Neural progenitor cell (in vitro differentiated cells): ENCODE data around the gene DNAH7. TPM values are rescaled to one million over a fixed set of nuclear protein-coding genes. Genes with fewer than 3 reads are reported as not detected.

ENCODE experiments used
- DNase-seq: peaks from one replicate; pipeline ENCODE4 v3.0.0-alpha.2; 2016; ENCODE audit warnings: low spot score
- H2AFZ ChIP-seq: fragments of 200-600 bp; sonication (generic); replicated peaks from 2 replicates; pipeline ENCODE4 v1.6.1; 2016; ENCODE audit warnings: antibody characterized with exemption
- H3F3A ChIP-seq: fragments of 200-600 bp; sonication (generic); 2 replicates; pipeline ENCODE4 v1.6.1; 2016; ENCODE audit warnings: antibody characterized with exemption, low read depth
- H3K27ac ChIP-seq: fragments of 200-600 bp; sonication (generic); 2 replicates; pipeline ENCODE4 v1.5.1; 2016; ENCODE audit warnings: mild to moderate bottlenecking
- H3K27me3 ChIP-seq: fragments of 200-600 bp; sonication (generic); 2 replicates; pipeline ENCODE4 v1.6.1; 2016; ENCODE audit warnings: mild to moderate bottlenecking, moderate library complexity
- H3K36me3 ChIP-seq: fragments of 200-600 bp; sonication (generic); 2 replicates; pipeline ENCODE4 v1.5.1; 2016
- H3K4me1 ChIP-seq: fragments of 200-600 bp; sonication (generic); 2 replicates; pipeline ENCODE4 v1.6.1; 2016; ENCODE audit warnings: mixed run types
- H3K4me2 ChIP-seq: fragments of 200-600 bp; sonication (generic); 2 replicates; pipeline ENCODE4 v1.6.1; 2016
- H3K4me3 ChIP-seq: fragments of 200-600 bp; sonication (generic); 2 replicates; pipeline ENCODE4 v1.5.1; 2016
- H3K79me2 ChIP-seq: fragments of 200-600 bp; sonication (generic); 2 replicates; pipeline ENCODE4 v1.6.1; 2016; ENCODE audit warnings: low read depth
- H3K9ac ChIP-seq: fragments of 200-600 bp; sonication (generic); 2 replicates; pipeline ENCODE4 v1.6.1; 2016
- H3K9me3 ChIP-seq: fragments of 200-600 bp; sonication (generic); 2 replicates; pipeline ENCODE4 v1.5.1; 2016; ENCODE audit warnings: low read depth
- H4K20me1 ChIP-seq: fragments of 200-600 bp; sonication (generic); 2 replicates; pipeline ENCODE4 v1.6.1; 2016; ENCODE audit warnings: low read depth
- H3K27ac Mint-ChIP-seq: 3 replicates; pipeline ENCODE4 v1.8.0; 2021; ENCODE audit warnings: mixed read lengths
- H3K27me3 Mint-ChIP-seq: 2 replicates; pipeline ENCODE4 v1.8.0; 2022; ENCODE audit warnings: low read depth, mild to moderate bottlenecking, inconsistent platforms, moderate library complexity, mixed read lengths; ENCODE audit not compliant: insufficient read depth
- H3K36me3 Mint-ChIP-seq: 3 replicates; pipeline ENCODE4 v1.8.0; 2021; ENCODE audit warnings: mixed read lengths
- H3K4me1 Mint-ChIP-seq: 3 replicates; pipeline ENCODE4 v1.8.0; 2021; ENCODE audit warnings: mixed read lengths
- H3K4me3 Mint-ChIP-seq: 3 replicates; pipeline ENCODE4 v1.8.0; 2021; ENCODE audit warnings: mild to moderate bottlenecking, moderate library complexity, mixed read lengths
- H3K9me3 Mint-ChIP-seq: 3 replicates; pipeline ENCODE4 v1.8.0; 2020; ENCODE audit warnings: mixed read lengths
- EZH2 ChIP-seq: fragments of 200-600 bp; sonication (generic); IDR thresholded peaks from 2 replicates; pipeline ENCODE4 v1.6.1; 2017; ENCODE audit warnings: antibody characterized with exemption, mild to moderate bottlenecking, moderate library complexity
- EZH2phosphoT487 ChIP-seq: fragments of 200-600 bp; sonication (generic); IDR thresholded peaks from 2 replicates; pipeline ENCODE4 v1.6.1; 2017; ENCODE audit warnings: antibody characterized with exemption
- total RNA-seq: library from RNA; depleted of rRNA; stranded (reverse); fragments of >200 nt; gene quantifications from 2 replicates; pipeline ENCODE4 v1.2.3, GENCODE V29; 2015; ENCODE audit warnings: low replicate concordance
- TF ChIP-seq, protein P1 (sequence below): fragments of 200-600 bp; sonication (generic); IDR thresholded peaks from 2 replicates; pipeline ENCODE4 v1.5.1; 2017; ENCODE audit warnings: antibody characterized with exemption, mild to moderate bottlenecking

DNAH7 gene
- total RNA-seq, 1 donor from 2014 or later: 0.49 TPM

DNA sequence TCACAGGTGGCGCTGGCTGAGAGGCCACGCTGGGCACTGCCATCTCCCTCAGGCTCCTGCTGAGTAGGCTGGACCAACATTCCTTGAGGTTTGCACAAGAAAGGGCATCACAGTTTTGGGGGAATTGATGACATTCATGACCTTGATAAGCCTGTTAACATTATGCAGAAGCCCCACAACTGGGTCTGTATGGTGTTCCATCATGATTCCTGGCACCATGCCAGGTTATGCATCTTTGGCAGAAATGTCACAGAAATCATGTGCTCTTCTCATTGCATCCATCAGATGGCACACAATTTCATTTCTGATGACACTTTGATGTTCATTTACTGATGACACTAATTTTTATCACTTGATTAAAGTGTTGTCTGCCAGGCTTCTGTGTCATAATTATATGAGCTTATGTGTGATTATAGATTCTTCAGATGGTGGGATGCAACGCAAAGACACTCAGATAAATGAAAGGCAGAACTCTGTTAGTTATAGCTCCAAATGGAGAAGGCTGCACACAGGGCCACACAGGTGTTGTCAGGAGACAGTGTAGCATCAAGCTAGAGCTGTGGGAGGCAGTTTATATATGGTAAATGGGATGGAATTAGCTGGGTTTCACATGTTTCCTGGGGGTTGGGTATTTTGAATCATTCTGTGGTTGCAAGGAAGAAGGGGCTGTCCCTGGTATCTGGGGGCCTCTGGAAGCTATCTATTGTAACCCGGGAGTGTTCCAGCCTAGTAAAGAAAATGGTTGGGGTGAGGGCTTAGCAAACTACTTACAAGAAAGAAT is 220.3 kb downstream of the DNAH7 start:
- Histone ChIP-seq H3K4me3 (no peak overlapping the region), H3K9ac (no peak overlapping the region), H3K27me3 (no peaks in the 10 kb centered on the region), H3K27ac (no peak overlapping the region), H3K79me2 (no peaks in the 10 kb centered on the region), H3K36me3 (no peaks in the 10 kb centered on the region), H2AFZ (no peak overlapping the region), H3K9me3 (no peaks in the 10 kb centered on the region), H4K20me1 (no peaks in the 10 kb centered on the region), H3F3A (peaks cover 9% of the 10 kb centered on the region), H3K4me2 (no peak overlapping the region), H3K4me1 (peaks cover 12% of the 10 kb centered on the region)
- no peak for DNase-seq
- TF ChIP-seq EZH2 (no peak), EZH2phosphoT487 (no peak)
- TF ChIP-seq, protein P1, sequence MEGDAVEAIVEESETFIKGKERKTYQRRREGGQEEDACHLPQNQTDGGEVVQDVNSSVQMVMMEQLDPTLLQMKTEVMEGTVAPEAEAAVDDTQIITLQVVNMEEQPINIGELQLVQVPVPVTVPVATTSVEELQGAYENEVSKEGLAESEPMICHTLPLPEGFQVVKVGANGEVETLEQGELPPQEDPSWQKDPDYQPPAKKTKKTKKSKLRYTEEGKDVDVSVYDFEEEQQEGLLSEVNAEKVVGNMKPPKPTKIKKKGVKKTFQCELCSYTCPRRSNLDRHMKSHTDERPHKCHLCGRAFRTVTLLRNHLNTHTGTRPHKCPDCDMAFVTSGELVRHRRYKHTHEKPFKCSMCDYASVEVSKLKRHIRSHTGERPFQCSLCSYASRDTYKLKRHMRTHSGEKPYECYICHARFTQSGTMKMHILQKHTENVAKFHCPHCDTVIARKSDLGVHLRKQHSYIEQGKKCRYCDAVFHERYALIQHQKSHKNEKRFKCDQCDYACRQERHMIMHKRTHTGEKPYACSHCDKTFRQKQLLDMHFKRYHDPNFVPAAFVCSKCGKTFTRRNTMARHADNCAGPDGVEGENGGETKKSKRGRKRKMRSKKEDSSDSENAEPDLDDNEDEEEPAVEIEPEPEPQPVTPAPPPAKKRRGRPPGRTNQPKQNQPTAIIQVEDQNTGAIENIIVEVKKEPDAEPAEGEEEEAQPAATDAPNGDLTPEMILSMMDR: no peak
- H3K9me3 Mint-ChIP-seq: no peaks in the 10 kb centered on the region
- H3K4me1 Mint-ChIP-seq: peaks cover 7% of the 10 kb centered on the region
- H3K27me3 Mint-ChIP-seq: no peaks in the 10 kb centered on the region
- H3K36me3 Mint-ChIP-seq: peaks cover 2% of the 10 kb centered on the region
- H3K4me3 Mint-ChIP-seq: no peak overlapping the region
- H3K27ac Mint-ChIP-seq: peak overlapping the region; percentile 59

DNA sequence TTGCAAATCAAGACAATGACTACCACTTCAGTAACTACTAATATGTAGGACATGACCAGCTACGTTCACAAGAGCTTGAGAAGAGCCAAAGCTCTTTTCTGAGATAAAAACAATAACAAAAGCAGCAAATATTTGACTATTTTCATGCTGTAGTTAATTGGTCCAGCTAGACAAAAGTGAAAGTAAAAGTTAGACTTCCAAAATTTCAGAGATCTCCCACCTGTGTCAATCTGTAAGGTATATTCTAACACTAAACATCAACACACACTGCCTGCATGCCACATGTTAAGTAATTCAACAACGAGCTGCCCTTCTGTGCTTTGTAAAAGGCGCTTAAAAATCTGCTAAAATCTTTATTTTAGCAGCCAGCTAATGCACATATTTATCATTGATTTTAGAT is 225.7 kb downstream of the DNAH7 start:
- H3K4me1 Mint-ChIP-seq: no peaks in the 10 kb centered on the region
- Histone ChIP-seq H3K27ac (no peak overlapping the region), H3F3A (no peaks in the 10 kb centered on the region), H4K20me1 (no peaks in the 10 kb centered on the region), H3K9me3 (no peaks in the 10 kb centered on the region), H3K79me2 (no peaks in the 10 kb centered on the region), H3K4me3 (no peak overlapping the region), H3K9ac (no peak overlapping the region), H3K4me1 (no peaks in the 10 kb centered on the region), H3K36me3 (no peaks in the 10 kb centered on the region), H2AFZ (no peak overlapping the region), H3K4me2 (no peak overlapping the region), H3K27me3 (no peaks in the 10 kb centered on the region)
- no peaks in the 10 kb centered on the region for H3K9me3 Mint-ChIP-seq
- no peaks in the 10 kb centered on the region for H3K36me3 Mint-ChIP-seq
- no peak for TF ChIP-seq EZH2
- no peak for TF ChIP-seq EZH2phosphoT487
- TF ChIP-seq, protein P1: no peak
- H3K27ac Mint-ChIP-seq: no peak overlapping the region
- H3K4me3 Mint-ChIP-seq: no peak overlapping the region
- H3K27me3 Mint-ChIP-seq: no peaks in the 10 kb centered on the region
- no peak for DNase-seq

DNA sequence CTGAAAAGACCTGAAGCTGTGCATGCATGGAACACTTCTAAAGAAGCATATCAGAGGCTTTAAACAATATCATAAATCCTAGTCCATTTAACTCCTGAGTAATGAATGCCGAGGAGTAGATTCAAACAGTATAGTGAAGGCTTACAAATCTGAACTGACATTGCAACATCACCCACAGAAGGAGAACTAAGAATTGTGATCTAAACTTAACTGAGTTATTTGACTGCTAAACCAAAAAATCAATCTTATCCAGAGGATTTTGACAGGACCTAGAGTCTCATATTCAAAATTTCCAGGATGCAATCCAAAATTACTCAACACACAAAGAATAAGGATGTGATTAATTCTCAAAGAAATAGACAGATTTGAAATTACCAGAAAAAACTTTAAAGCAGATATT is 230.6 kb downstream of the DNAH7 start:
- H3K9me3 ChIP-seq: no peaks in the 10 kb centered on the region
- H3K4me1 ChIP-seq: no peaks in the 10 kb centered on the region
- no peaks in the 10 kb centered on the region for H3K9me3 Mint-ChIP-seq
- no peak overlapping the region for H2AFZ ChIP-seq
- H3K4me3 Mint-ChIP-seq: no peak overlapping the region
- no peak for TF ChIP-seq EZH2
- no peak for TF ChIP-seq EZH2phosphoT487
- TF ChIP-seq, protein P1: no peak
- no peaks in the 10 kb centered on the region for H3K4me1 Mint-ChIP-seq
- DNase-seq: no peak
- no peaks in the 10 kb centered on the region for H3K36me3 Mint-ChIP-seq
- no peak overlapping the region for H3K4me3 ChIP-seq
- H3K27me3 Mint-ChIP-seq: no peaks in the 10 kb centered on the region
- H3K36me3 ChIP-seq: no peaks in the 10 kb centered on the region
- no peak overlapping the region for H3K27ac ChIP-seq
- H3K79me2 ChIP-seq: no peaks in the 10 kb centered on the region
- no peak overlapping the region for H3K9ac ChIP-seq
- no peaks in the 10 kb centered on the region for H4K20me1 ChIP-seq
- no peak overlapping the region for H3K27ac Mint-ChIP-seq
- H3F3A ChIP-seq: no peaks in the 10 kb centered on the region
- no peaks in the 10 kb centered on the region for H3K27me3 ChIP-seq
- H3K4me2 ChIP-seq: no peak overlapping the region
